ENCODE measurements around the gene RNASE3. TPM values are rescaled to one million over a fixed set of nuclear protein-coding genes. Genes with fewer than 3 reads are reported as not detected.
A peak's percentile ranks its signal among the peaks of the same experiment; 100 is the strongest.
"Not testable (repeated sequence)": the region's sequence is repeated elsewhere in the genome, so short reads cannot be mapped to it uniquely, and the experiment has no call there.

Gene RNASE3
- total RNA-seq, 2 experiments from 2014 or later, result not detected

- peaks cover 24% of the 10 kb centered on the region for H3K27me3 Mint-ChIP-seq (ENCODE audit: low read depth)
- peak overlapping the region; percentile 3 for H3K4me3 Mint-ChIP-seq
- H3K36me3 Mint-ChIP-seq (ENCODE audit: low read depth), result no peaks in the 10 kb centered on the region
- DNase-seq (peak; percentile 88), ATAC-seq (peak; percentile 94)
- CTCF ChIA-PET, result interaction anchor here (0.7 to 3.2 kb wide), 24 partner anchors 12 to 260 kb away, joined by 3 to 35 read pairs (median 5); partner anchors contain the start of gene RNASE6
- H3K27ac Mint-ChIP-seq, result no peak overlapping the region
- no peaks in the 10 kb centered on the region for H3K9me3 Mint-ChIP-seq (ENCODE audit: insufficient read depth)
- POLR2A ChIA-PET, result no interaction called here
- peaks cover 22% of the 10 kb centered on the region for H3K4me1 Mint-ChIP-seq (ENCODE audit: low read depth)
Observed at GRCh38 chr14:20873370-20874177, 17.6 kb upstream of the RNASE3 start.

- ChIA-PET POLR2A (no interaction called here), CTCF (interaction anchor here (0.7 to 1.4 kb wide), 3 partner anchors 20 to 179 kb away, joined by 3 to 5 read pairs (median 3); no protein-coding TSS in a partner anchor)
- Mint-ChIP-seq H3K36me3 (ENCODE audit: low read depth) (no peaks in the 10 kb centered on the region), H3K4me3 (no peak overlapping the region), H3K27me3 (ENCODE audit: low read depth) (peaks cover 15% of the 10 kb centered on the region), H3K27ac (no peak overlapping the region), H3K9me3 (ENCODE audit: insufficient read depth) (no peaks in the 10 kb centered on the region), H3K4me1 (ENCODE audit: low read depth) (peaks cover 35% of the 10 kb centered on the region)
- ATAC-seq, result no peak
- DNase-seq, result no peak
Observed at GRCh38 chr14:20877016-20877415, 14.2 kb upstream of the RNASE3 start.

- CTCF ChIA-PET, result no interaction called here
- Mint-ChIP-seq H3K4me1 (ENCODE audit: low read depth) (peaks cover 25% of the 10 kb centered on the region), H3K27ac (no peak overlapping the region), H3K27me3 (ENCODE audit: low read depth) (peaks cover 15% of the 10 kb centered on the region), H3K4me3 (no peak overlapping the region), H3K36me3 (ENCODE audit: low read depth) (no peaks in the 10 kb centered on the region), H3K9me3 (ENCODE audit: insufficient read depth) (no peaks in the 10 kb centered on the region)
- POLR2A ChIA-PET, result no interaction called here
- no peak for ATAC-seq
- DNase-seq, result no peak
Observed at GRCh38 chr14:20878695-20879094, 12.5 kb upstream of the RNASE3 start.

DNA sequence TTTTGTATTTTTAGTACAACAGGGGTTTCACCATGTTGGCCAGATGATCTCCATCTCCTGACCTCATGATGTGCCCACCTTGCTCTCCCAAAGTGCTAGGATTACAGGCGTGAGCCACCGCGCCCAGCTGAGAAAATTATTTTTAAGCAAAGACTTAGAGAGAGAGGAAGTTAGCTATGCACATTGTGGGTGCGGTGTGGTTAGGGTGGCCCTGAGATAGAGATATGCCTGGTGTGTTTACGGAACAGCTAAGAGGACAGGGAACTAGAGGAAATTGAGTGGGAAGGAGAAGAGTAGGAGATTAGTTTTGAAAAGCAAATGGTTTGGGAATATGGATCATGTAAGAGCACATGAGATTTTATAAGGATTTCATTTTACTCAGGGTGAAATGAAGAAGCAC, 10.0 kb upstream of the RNASE3 start:
- DNase-seq (peak; percentile 45), ATAC-seq (peak; percentile 65)
- peaks cover 14% of the 10 kb centered on the region for H3K27me3 Mint-ChIP-seq (ENCODE audit: low read depth)
- H3K9me3 Mint-ChIP-seq (ENCODE audit: insufficient read depth); H3K27ac Mint-ChIP-seq; POLR2A ChIA-PET; H3K4me3 Mint-ChIP-seq; H3K36me3 Mint-ChIP-seq (ENCODE audit: low read depth): not testable (repeated sequence)
- peaks cover 20% of the 10 kb centered on the region for H3K4me1 Mint-ChIP-seq (ENCODE audit: low read depth)
- CTCF ChIA-PET, result interaction anchor here (0.9 to 1.3 kb wide), 2 partner anchors 24 to 90 kb away, joined by 4 to 5 read pairs; no protein-coding TSS in a partner anchor

DNA sequence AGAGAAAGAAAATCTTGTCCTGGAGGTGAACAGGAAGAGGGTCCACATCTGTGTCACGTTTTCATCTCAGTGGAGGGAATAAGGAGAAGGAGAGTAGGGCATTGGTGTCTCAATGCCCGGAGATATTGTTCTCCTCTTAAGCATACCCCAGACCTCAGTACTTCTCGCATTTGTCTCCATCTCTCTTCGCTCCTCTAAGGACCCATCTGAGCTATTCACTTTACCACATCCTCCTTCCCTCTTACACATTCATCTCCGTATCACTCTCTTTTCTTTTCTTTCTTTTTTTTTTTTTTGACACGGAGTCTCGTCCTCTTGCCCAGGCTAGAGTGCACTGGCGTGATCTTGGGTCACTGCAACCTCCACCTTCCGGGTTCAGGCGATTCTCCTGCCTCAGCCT, 8.4 kb upstream of the RNASE3 start:
- ATAC-seq; H3K27ac Mint-ChIP-seq; H3K4me3 Mint-ChIP-seq; DNase-seq; H3K9me3 Mint-ChIP-seq (ENCODE audit: insufficient read depth); H3K36me3 Mint-ChIP-seq (ENCODE audit: low read depth); CTCF ChIA-PET; POLR2A ChIA-PET: not testable (repeated sequence)
- Mint-ChIP-seq H3K27me3 (ENCODE audit: low read depth) (peaks cover 11% of the 10 kb centered on the region), H3K4me1 (ENCODE audit: low read depth) (peaks cover 20% of the 10 kb centered on the region)

DNA sequence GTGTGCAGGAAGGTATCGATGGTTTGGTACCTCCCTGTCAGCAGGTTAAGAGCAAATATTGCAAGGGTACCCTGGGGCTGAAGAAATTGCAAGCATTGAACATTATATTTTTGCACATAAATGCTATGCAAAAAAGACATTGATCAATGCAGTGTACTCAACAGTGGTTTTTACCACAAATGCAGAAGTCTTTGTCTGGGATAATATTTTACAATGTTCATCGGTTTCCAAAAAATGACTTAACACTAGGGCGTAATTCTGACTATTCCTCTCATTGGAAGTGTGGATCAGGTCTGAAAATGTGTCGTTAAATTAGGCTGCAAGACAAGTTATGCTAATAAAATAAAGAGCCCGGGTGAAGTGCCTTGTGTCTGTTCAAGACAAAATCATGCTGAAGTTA, 2.8 kb upstream of the RNASE3 start:
- H3K27me3 Mint-ChIP-seq (ENCODE audit: low read depth), result peaks cover 18% of the 10 kb centered on the region
- ATAC-seq; DNase-seq; H3K9me3 Mint-ChIP-seq (ENCODE audit: insufficient read depth); H3K36me3 Mint-ChIP-seq (ENCODE audit: low read depth); POLR2A ChIA-PET; H3K4me3 Mint-ChIP-seq; CTCF ChIA-PET; H3K27ac Mint-ChIP-seq; H3K4me1 Mint-ChIP-seq (ENCODE audit: low read depth): not testable (repeated sequence)

GRCh38 chr14:20895322-20895721, 4.1 kb downstream of the RNASE3 start:
- ATAC-seq, CTCF ChIA-PET: not testable (repeated sequence)

GRCh38 chr14:20904393-20905029, 13.3 kb downstream of the RNASE3 start:
- H3K36me3 Mint-ChIP-seq (ENCODE audit: low read depth), result no peaks in the 10 kb centered on the region
- POLR2A ChIA-PET, result no interaction called here
- H3K4me3 Mint-ChIP-seq, result no peak overlapping the region
- ATAC-seq (no peak), DNase-seq (no peak)
- no peaks in the 10 kb centered on the region for H3K9me3 Mint-ChIP-seq (ENCODE audit: insufficient read depth)
- H3K27ac Mint-ChIP-seq, result no peak overlapping the region
- no peaks in the 10 kb centered on the region for H3K27me3 Mint-ChIP-seq (ENCODE audit: low read depth)
- CTCF ChIA-PET, result interaction anchor here (0.8 kb wide), 1 partner anchor 46 kb away, joined by 3 read pairs; no protein-coding TSS in a partner anchor
- H3K4me1 Mint-ChIP-seq (ENCODE audit: low read depth), result no peaks in the 10 kb centered on the region

More at GRCh38 chr14:20895322-20895721, 4.1 kb downstream of the RNASE3 start:
- H3K4me1 Mint-ChIP-seq (ENCODE audit: low read depth); POLR2A ChIA-PET; H3K4me3 Mint-ChIP-seq; H3K9me3 Mint-ChIP-seq (ENCODE audit: insufficient read depth); H3K27me3 Mint-ChIP-seq (ENCODE audit: low read depth); H3K36me3 Mint-ChIP-seq (ENCODE audit: low read depth); DNase-seq; H3K27ac Mint-ChIP-seq: not testable (repeated sequence)

DNA sequence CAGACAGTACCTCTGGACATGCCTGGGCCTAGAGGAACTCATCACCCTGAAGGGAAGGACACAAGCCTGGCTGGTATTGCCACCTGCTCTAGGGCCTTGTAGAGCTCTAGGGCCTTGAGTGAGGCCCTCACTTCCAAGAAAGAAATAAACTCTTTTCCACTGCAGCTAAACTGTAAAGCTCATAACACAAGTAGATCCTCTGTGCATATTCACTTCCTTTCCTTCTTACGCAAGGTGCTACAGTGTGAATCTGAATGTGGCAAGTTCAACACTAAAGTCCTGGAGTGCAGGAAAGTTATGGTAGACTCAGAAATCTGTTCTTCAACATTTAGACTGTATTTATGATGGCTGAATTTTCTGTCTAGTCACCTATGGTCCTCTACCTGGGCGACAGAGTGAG, 14.5 kb downstream of the RNASE3 start:
- Mint-ChIP-seq H3K27ac (no peak overlapping the region), H3K27me3 (ENCODE audit: low read depth) (no peaks in the 10 kb centered on the region), H3K4me3 (no peak overlapping the region), H3K9me3 (ENCODE audit: insufficient read depth) (no peaks in the 10 kb centered on the region), H3K4me1 (ENCODE audit: low read depth) (no peaks in the 10 kb centered on the region), H3K36me3 (ENCODE audit: low read depth) (no peaks in the 10 kb centered on the region)
- ATAC-seq (no peak), DNase-seq (no peak)
- ChIA-PET CTCF (interaction anchor here (0.8 to 1.2 kb wide), 2 partner anchors 55 to 109 kb away, joined by 3 to 4 read pairs; no protein-coding TSS in a partner anchor), POLR2A (no interaction called here)

DNA sequence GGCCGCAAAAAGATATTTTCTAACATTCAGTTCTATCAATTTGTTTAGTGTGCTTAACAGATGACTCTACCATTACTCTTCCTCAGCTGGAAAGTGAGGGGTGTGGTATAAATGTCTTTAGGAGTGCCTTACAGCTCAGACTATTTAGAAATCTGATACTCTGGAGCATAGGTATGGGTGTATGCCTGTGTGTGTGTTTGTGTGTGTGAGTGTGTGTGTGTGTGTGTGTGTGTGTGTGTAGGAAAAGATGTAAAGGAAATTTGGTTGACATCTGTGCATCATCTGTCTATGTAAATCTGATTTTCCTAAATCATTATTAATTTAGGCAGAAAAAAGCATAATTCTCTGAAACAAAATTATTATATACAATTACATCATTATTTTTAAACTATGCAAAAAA, 16.0 kb downstream of the RNASE3 start:
- no peak for ATAC-seq
- POLR2A ChIA-PET, result no interaction called here
- Mint-ChIP-seq H3K27ac (no peak overlapping the region), H3K4me1 (ENCODE audit: low read depth) (no peaks in the 10 kb centered on the region), H3K27me3 (ENCODE audit: low read depth) (no peaks in the 10 kb centered on the region), H3K4me3 (no peak overlapping the region), H3K36me3 (ENCODE audit: low read depth) (no peaks in the 10 kb centered on the region), H3K9me3 (ENCODE audit: insufficient read depth) (no peaks in the 10 kb centered on the region)
- no peak for DNase-seq
- CTCF ChIA-PET, result no interaction called here

DNA sequence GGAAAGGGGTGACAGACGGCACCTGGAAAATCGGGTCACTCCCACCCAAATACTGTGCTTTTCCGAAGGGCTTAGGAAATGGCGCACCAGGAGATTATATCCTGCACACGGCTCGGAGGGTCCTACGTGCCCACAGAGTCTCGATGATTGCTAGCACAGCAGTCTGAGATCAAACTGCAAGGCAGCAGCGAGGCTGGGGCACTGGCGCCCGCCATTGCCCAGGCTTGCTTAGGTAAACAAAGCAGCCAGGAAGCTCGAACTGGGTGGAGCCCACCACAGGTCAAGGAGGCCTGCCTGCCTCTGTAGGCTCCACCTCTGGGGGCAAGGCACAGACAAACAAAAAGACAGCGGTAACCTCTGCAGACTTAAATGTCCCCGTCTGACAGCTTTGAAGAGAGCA, 19.6 kb downstream of the RNASE3 start:
- H3K4me3 Mint-ChIP-seq; H3K27ac Mint-ChIP-seq; H3K36me3 Mint-ChIP-seq (ENCODE audit: low read depth); DNase-seq; ATAC-seq; H3K9me3 Mint-ChIP-seq (ENCODE audit: insufficient read depth); H3K4me1 Mint-ChIP-seq (ENCODE audit: low read depth); POLR2A ChIA-PET; CTCF ChIA-PET; H3K27me3 Mint-ChIP-seq (ENCODE audit: low read depth): not testable (repeated sequence)

DNA sequence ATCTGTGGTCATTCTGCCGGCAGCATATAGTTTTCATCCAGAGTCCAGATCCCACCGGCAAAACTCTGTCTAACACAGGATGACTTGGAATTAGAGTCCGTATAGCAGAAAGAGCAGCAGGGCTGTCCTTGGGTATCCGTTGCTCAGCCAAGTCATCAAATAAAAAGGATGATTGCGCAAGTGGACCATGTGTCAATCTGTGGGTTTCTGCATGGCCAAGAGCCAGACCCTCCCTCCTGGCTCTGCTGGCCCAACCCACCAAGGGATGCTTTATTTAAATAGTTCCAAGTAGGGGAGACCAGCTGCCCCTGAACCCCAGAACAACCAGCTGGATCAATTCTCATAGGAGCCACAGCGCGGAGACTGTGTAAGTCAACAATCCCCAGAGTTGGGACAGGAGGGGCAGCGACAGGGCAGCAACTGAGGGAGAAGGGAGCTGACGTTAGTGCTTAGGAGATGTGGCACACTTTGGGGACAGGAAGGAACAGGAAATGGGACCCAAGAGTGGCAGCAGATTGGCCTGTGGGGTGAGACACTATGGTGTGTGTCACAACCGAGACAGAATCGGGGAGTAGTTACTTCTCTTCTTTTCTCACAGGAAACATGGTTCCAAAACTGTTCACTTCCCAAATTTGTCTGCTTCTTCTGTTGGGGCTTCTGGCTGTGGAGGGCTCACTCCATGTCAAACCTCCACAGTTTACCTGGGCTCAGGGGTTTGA, 28.0 kb downstream of the RNASE3 start:
- ATAC-seq; DNase-seq; POLR2A ChIA-PET; H3K36me3 Mint-ChIP-seq (ENCODE audit: low read depth); H3K9me3 Mint-ChIP-seq (ENCODE audit: insufficient read depth); H3K4me1 Mint-ChIP-seq (ENCODE audit: low read depth); H3K27ac Mint-ChIP-seq; H3K4me3 Mint-ChIP-seq: not testable (repeated sequence)
- CTCF ChIA-PET, result interaction anchor here (1.0 kb wide), 1 partner anchor 52 kb away, joined by 4 read pairs; no protein-coding TSS in a partner anchor
- H3K27me3 Mint-ChIP-seq (ENCODE audit: low read depth), result peaks cover 31% of the 10 kb centered on the region

Measured in activated CD8-positive, alpha-beta T cell treated with anti-CD3 and anti-CD28 coated beads, Interleukin-2, amount 10 ng/mL, durations not matched to agents 7 days and 5 days (primary cell).